ENCODE results near the gene HNF4A. TPM values are rescaled to one million over a fixed set of nuclear protein-coding genes. Genes with fewer than 3 reads are reported as not detected.

HNF4A gene
- total and polyA plus RNA-seq, 7 donors: 0.27 to 124 (median 52.9) TPM; not detected in 2

- no peak for DNase-seq
- Histone ChIP-seq H3K4me3 (no peak overlapping the region), H3K27ac (no peak overlapping the region), H3K27me3 (peaks cover 0 to 3% (median 0%) of the 10 kb centered on the region in 3 donors), H3K36me3 (no peaks in the 10 kb centered on the region), H3K9me3 (no peaks in the 10 kb centered on the region), H3K4me1 (no peaks in the 10 kb centered on the region)
- WGBS, 2 donors: 73 to 85% methylated on average over 7 of the region's 7 CpGs
- intact Hi-C loops (cut with DNase I): no loop called here
- TF ChIP-seq CTCF (IDR thresholded peaks at IDR 0.05) (no peak), POLR2AphosphoS5 (IDR thresholded peaks at IDR 0.05) (no peak), POLR2A (IDR thresholded peaks at IDR 0.05) (no peak), EP300 (IDR thresholded peaks at IDR 0.05) (no peak)
Observed at GRCh38 chr20:44450903-44451450, 95.5 kb downstream of the HNF4A start.

GRCh38 chr20:44454306-44454963 lies 98.9 kb downstream of the HNF4A start:
- DNase-seq: no peak
- no peak overlapping the region for H3K4me3 ChIP-seq
- H3K9me3 ChIP-seq: no peaks in the 10 kb centered on the region
- no peak for TF ChIP-seq EP300 (IDR thresholded peaks at IDR 0.05)
- TF ChIP-seq CTCF (IDR thresholded peaks at IDR 0.05): no peak
- TF ChIP-seq POLR2AphosphoS5 (IDR thresholded peaks at IDR 0.05): no peak
- no peak for TF ChIP-seq POLR2A (IDR thresholded peaks at IDR 0.05)
- intact Hi-C loops (cut with DNase I): no loop called here
- no peaks in the 10 kb centered on the region for H3K4me1 ChIP-seq
- peaks cover 0 to 3% (median 0%) of the 10 kb centered on the region in 3 donors for H3K27me3 ChIP-seq
- no peaks in the 10 kb centered on the region for H3K36me3 ChIP-seq
- 87 to 93% methylated on average over 7 of the region's 7 CpGs for WGBS, 2 donors
- H3K27ac ChIP-seq: no peak overlapping the region

GRCh38 chr20:44455126-44455525 lies 99.6 kb downstream of the HNF4A start:
- WGBS, 2 donors: 63 to 70% methylated on average over 3 of the region's 3 CpGs
- no peak for DNase-seq
- intact Hi-C loops (cut with DNase I): no loop called here
- H3K36me3 ChIP-seq: no peaks in the 10 kb centered on the region
- no peaks in the 10 kb centered on the region for H3K9me3 ChIP-seq
- no peaks in the 10 kb centered on the region for H3K4me1 ChIP-seq
- no peaks in the 10 kb centered on the region for H3K27me3 ChIP-seq
- H3K4me3 ChIP-seq: no peak overlapping the region
- no peak for TF ChIP-seq POLR2A (IDR thresholded peaks at IDR 0.05)
- no peak for TF ChIP-seq POLR2AphosphoS5 (IDR thresholded peaks at IDR 0.05)
- TF ChIP-seq EP300 (IDR thresholded peaks at IDR 0.05): no peak
- TF ChIP-seq CTCF (IDR thresholded peaks at IDR 0.05): no peak
- no peak overlapping the region for H3K27ac ChIP-seq

GRCh38 chr20:44456611-44457010 lies 101.1 kb downstream of the HNF4A start:
- no peak for DNase-seq
- no peaks in the 10 kb centered on the region for H3K9me3 ChIP-seq
- no peak overlapping the region for H3K4me3 ChIP-seq
- WGBS, 2 donors: 83 to 88% methylated on average over 8 of the region's 8 CpGs
- intact Hi-C loops (cut with DNase I): no loop called here
- no peak for TF ChIP-seq POLR2AphosphoS5 (IDR thresholded peaks at IDR 0.05)
- no peak for TF ChIP-seq POLR2A (IDR thresholded peaks at IDR 0.05)
- no peak for TF ChIP-seq EP300 (IDR thresholded peaks at IDR 0.05)
- no peak for TF ChIP-seq CTCF (IDR thresholded peaks at IDR 0.05)
- H3K4me1 ChIP-seq: no peaks in the 10 kb centered on the region
- no peaks in the 10 kb centered on the region for H3K36me3 ChIP-seq
- H3K27ac ChIP-seq: no peak overlapping the region
- H3K27me3 ChIP-seq: no peaks in the 10 kb centered on the region

Measured in sigmoid colon (tissue), 7 donors.